ENCODE results near the gene TLCD1. TPM values are rescaled to one million over a fixed set of nuclear protein-coding genes. Genes with fewer than 3 reads are reported as not detected.

Gene TLCD1, protein sequence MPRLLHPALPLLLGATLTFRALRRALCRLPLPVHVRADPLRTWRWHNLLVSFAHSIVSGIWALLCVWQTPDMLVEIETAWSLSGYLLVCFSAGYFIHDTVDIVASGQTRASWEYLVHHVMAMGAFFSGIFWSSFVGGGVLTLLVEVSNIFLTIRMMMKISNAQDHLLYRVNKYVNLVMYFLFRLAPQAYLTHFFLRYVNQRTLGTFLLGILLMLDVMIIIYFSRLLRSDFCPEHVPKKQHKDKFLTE
- polyA plus RNA-seq (ENCODE audit: insufficient read length): 13.6 TPM
- long read RNA-seq, donor 1, partial matches to known transcripts: 0 of 5 reads
- long read RNA-seq, donor 1, other reads (novel, unspliced or antisense): 0 of 5 reads
- long read RNA-seq, donor 2, partial matches to known transcripts: 0 of 9 reads
- long read RNA-seq, donor 2, other reads (novel, unspliced or antisense): 0 of 9 reads
- long read RNA-seq, donor 3, partial matches to known transcripts: 0 of 4 reads
- long read RNA-seq, donor 3, other reads (novel, unspliced or antisense): 0 of 4 reads
- long read RNA-seq, donor 4: 0 reads
- long read RNA-seq, donor 5, partial matches to known transcripts: 0 of 5 reads
- long read RNA-seq, donor 5, other reads (novel, unspliced or antisense): 0 of 5 reads
- long read RNA-seq, donor 6, partial matches to known transcripts: 0 of 7 reads
- long read RNA-seq, donor 6, other reads (novel, unspliced or antisense): 0 of 7 reads
- long read RNA-seq, donor 7, partial matches to known transcripts: 0 of 3 reads
- long read RNA-seq, donor 7, other reads (novel, unspliced or antisense): 0 of 3 reads
- long read RNA-seq, donor 8, partial matches to known transcripts: 0 of 2 reads
- long read RNA-seq, donor 8, other reads (novel, unspliced or antisense): 0 of 2 reads

DNA sequence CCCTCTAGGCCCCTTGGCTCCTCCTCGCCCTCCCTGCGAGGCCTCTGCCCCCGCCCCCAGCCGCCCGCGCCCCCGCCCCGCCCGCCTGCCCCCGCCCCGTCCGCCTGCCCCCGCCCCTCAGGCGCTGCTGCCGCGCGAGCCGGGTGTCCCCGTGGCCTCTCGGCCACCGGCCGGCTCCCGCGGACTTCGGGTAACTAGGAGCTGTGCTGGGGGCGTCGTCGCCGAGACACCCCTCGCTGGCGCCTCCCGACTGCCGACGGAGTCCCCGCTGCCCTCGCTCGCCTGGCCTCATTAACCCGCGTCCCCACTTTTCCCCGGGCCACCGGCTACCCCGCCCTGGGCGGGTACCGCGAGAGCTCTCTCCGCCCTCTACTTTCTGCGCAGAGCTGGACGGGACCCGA lies at the start of gene TLCD1:
Gene TLCD1 (minus strand): TSS at position 8 of the 401 bp plus-strand sequence. CDS start 136 bp downstream, outside the sequence.
- peak; percentile 57 for DNase-seq

DNA sequence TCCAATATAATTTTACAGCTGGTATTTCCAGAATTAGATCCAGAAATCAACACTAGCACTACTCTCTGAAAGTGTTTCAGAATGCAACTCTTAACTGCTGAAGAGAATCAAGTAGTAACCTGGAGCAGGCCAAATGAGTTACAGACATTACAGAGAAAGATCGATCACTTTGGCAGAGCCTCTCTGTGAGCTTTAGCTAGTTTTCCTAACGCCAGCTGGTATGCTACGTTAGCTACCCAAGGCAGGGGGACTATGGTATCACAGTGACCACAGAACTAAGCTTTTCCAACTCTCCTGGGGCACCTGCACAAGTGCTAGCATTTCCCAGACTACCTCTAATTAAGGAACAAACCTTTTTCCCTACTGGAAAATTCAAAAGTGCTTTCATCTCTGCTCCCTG lies 48.2 kb upstream of the TLCD1 start:
- DNase-seq: no peak

DNA sequence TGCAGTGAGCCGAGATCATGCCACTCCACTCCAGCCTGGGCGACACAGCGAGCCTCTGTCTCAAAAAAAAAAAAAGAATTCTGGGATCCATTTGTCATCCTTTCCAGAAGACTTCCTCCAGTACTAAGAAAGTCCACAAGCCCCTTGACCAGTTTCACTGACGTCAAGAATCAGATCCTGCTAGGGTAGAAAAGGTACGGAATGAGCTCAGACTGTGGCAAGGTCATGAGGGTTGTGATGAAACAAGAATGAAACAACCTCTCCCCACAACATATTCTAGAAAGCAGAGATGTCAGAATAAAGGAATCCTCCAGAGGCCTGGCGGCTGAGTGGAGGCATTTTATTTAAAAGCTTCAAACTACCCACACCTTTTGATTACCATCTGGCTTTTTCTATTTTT lies 47.7 kb upstream of the TLCD1 start:
- no peak for DNase-seq

DNA sequence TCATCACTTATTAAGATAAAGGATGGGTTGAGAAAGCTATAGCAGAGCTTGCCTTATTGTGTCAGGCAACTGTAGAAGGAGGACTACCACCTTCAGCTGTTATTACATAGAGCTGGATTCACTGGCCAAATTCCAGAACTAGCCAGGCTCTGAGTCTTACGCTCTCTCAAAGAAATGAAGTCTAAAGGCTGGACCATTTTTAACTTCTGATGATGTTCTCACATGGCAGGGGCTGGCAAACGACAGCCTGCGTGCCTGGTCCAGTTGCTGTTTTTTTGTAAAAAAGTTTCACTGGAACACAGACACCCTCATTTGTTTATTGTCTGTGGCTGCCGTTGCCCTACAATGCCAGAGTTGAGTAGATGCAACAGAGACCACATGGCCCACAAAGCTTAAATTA lies 39.0 kb upstream of the TLCD1 start:
- DNase-seq: no peak

DNA sequence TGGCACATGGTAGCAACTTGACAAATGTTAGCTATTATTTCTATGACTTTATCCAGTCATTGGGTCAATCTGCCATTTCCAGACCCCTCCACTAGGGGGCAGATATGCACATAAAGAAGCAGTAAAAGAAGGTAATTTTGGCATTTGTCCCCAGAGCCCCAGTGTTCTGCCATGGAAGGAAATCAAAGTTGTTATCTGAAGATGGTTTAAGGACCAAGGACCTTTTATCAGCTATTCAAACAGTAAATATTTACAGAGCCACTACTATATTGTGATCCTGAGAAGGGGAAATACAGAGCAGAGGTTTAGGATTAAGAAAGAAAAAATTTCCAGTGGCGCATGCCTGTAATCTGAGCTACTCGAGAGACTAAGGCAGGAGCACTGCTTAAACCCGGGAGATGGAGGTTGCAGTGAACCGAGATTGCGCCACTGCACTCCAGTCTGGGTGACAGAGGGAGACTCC lies 37.8 kb upstream of the TLCD1 start:
- peak; percentile 64 for DNase-seq

DNA sequence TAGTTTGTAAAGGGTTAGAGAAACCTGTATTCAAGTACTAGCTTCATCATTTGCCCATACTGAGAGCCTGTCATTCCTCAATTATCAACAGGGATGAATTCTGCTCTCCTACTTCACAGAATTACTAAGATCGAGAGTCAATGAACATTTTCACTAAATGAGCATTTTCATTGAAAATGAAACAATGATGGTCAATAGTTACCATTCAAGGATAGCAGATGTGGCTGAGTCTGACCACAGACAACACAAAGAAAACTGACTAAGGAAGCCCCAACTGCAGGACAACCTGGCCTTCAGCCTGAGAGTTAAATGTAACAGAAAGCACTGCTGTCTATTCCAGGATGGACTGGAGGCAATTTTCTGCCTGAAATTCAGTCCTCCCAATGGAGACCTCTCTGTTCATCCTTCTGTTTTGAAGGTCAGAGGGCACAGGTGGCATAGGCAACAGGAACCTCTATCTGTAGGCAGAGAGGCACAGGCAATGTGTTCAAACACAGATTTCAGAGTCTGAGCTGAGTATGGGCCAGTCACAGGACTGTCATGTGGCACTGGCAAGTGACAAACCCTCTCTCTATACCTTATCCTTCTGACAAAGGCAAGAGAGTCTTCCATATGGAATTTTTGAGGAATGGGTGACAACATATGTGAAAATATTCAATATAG lies 37.2 kb upstream of the TLCD1 start:
- DNase-seq: no peak

DNA sequence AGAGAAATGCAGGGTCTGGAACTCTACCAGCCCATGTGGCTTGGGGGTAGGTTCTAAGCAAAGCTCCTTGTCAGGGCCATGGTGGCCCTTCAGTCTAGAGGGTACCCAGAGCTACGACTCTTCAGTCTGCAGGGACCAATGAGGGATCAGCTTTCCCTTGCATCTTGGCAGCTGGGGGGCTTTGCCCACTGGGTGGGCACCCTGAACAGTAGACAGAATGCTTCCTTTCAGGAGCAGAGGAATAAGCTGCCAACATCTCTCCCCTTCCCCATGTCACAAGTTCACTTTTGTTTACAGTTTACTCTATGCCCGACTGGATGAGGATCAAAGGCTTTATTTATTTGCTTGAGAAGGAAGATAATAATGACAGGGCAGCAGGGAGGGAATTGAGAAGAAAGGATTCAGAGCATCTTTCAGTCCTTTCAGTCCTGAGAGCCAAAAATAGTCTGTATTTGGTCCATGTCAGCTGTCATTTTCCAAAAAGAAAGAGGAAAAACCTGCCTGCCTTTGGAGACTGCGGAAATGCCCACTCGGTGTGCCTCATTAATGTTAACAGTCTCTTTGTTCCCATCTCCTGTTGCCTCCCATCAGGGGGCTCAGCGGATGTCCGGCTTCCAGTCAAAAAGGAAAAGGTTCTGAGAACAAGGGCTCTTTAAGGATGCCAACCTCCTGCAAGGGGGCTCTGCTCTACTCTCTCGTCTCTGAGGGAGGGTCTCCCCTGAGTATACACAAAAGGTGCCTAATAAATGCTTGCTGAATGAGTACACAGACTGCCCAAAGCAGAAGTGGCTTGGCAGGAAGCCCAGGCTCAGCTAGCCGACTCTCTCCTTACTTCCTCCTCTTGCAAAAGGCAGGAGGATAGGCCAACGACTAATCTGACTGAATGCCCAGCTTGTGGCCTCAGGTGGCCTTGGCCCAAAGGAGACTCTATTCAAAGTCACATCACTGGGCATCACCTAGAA lies 34.8 kb upstream of the TLCD1 start:
- no peak for DNase-seq

DNA sequence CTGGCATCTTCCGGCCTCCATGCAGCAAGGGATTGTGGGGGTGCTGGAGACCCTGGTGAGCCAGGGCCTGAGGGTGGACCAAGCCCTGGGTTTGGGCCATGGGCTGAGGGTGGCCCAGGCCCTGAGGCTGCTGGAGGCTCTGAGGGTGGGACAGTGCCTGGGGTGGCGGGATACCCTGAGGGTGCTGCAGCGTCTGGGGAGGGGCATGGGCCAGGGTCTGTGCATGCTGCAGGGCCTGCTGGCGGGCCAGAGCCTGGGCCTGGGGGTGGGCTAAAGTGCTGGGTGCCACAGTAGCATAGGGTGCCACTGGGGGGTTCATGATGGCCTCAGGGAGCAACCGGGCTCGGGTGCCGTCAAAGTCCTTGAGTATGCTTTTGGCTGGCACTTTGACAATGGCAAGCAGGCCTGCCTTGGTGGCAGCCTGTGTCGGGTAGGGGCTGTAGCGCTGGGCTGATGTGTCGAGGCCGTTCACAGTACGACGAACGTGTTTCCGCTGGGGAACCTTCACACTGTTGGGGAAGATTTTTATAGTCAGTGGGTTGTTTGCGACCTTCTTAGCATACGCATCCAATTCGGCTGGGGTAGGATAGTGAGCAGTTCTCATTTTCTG lies 33.3 kb upstream of the TLCD1 start:
- DNase-seq: no peak

DNA sequence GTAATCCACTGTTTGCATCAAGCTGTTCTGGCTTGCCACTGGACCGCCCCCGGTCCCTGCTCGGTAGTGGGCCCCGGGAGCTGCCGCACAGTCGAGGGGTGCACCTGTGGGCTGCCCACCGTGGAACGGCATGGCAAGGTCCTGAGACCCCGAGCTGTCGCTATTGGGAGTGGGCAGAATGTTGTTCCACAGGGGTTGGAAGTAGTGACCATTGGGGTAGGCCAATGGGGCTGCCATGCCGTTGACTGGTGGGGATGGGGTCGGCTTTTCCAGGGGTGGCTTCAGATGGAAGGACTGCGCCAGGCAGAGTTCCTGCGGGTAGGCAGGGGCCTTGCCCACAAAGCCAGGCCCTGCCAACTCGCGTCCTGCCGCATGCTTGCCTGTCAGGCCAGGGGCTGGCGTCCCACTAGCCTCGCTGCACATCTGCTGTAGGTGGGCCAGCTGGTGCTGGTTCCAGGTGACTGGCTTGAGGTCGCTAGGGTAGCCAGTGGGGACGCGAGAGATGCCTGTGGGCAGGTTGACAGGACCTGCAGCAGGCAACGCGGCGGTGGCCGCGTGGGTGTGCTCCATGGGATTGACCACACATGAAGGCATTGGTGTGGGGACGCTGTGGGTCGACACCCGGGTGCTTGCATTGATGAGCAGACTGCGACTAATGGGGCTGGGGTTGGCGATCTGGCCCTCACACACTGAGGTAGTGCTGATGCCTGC lies 32.5 kb upstream of the TLCD1 start:
- DNase-seq: no peak

DNA sequence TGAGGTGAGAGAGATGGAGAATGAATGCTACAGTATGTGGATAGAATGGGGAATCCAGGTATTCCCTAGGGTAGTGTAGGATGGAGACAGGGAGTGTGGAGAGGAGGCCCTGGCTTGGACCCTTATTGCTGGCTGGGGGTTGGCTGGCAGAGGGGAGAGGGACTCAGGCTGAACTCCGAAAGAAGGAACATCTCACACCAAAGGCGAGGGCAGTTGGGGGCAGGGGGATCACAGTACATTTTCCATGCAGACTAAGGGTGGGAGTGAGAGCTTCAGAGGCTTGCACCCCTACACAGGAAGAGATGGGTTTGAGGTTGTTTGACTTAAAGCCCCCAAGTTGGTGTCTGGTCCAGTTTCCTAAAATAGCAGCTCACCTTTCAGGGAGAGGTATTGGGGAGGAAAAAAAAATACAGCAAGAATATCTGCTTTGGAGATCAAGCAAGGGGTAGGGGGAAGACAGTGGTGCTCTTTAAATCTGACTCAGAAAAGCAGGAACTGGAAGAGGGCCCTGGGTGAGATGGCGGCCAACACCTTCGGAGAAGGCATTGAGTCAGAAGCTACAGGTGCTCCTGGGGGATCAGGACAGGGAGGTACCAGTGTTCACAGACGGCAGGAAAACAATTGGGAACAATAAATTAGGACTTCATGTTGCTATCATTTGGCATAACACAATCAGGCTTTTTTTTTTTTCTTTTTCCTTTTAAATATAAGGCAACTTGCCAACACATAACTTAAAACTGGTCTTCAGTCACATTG lies 30.2 kb upstream of the TLCD1 start:
- DNase-seq: no peak

DNA sequence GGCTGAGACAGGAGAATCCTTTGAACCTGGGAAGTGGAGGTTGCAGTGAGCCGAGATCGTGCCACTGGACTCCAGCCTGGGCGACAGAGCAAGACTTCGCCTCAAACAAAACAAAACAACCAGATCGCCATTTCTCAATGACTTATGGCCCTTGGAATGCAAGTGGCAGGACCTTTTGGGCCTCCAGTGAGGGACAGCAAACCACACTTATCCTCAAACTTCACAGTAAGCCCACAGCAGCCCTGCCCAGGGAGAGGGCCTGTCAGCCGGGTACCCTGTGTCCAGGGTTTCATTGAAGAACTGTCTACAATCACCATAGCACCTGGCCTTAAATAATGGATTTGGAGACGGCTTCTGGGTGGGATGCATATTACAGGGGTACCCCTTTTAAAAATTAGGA lies 29.5 kb upstream of the TLCD1 start:
- DNase-seq: no peak

DNA sequence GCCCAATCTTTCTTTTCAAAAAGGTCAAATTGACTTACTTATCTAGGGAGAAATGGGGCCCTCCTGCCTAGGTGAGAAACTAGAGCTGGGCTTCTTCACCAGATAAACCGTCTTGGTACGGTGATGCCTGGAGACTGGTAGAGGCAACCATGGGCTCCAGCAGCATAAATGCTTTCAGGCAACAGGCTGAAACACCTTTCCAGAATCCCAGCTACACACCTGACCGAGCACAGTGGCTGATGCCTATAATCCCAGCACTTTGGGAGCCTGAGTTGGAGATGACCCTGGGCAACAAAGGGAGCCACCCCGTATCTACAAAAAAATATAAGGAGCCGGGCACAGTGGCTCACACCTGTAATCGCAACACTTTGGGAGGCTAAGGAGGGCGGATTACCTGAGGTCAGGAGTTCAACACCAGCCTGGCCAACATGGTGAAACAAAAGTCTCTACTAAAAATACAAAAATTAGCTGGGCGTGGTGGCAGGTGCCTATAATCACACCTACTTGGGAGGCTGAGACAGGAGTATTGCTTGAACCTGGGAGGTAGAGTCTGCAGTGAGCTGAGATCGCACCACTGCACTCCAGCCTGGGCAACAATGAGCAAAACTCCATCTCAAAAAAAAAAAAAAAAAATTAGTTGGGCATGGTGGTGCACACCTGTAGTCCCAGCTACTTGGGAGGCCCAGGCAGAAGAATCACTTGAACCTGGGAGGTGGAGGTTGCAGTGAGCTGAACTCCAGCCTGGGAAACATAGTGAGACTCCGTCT lies 25.8 kb upstream of the TLCD1 start:
- DNase-seq: no peak

DNA sequence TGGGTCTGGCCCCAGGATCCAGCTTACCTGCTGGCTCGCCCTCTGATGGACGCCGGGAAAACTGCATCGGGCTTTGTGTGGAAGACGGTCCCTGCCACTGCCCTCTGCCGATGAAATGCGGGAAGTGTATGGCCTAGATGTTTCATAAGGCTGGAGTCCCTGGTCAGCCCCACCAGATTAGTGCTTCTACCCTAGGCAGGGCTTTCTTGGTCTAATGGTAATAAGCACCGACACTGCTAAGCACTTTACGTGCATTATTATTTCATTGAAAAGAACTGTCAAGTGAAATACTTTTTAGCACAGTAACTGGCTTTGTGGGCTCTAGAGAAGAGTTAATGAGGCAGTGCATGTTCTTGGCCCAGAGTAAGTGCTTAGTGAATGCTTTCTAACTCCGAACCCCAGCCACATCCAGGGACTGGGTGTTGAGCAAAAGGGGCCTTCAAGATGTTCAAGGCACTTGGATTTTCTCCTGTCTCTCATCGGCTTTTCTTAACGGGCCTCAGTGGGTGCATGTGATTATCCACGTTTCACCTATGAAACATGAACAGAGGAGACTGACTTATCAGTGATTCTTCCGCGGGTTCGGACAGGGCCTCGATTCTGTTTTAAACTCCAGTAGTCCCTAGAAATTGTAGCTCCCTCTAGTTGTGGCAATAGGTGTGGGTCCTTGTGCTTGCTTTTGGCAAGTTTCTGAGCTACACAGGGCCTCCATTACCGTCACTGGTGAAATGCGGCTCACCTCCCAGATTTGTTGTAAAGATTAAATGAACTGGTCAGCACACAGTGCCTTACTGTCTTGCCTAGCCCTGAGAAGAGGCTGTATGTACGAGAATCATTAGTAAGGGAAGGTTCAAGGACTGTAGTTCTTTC lies 24.4 kb upstream of the TLCD1 start:
- peak; percentile 91 for DNase-seq

DNA sequence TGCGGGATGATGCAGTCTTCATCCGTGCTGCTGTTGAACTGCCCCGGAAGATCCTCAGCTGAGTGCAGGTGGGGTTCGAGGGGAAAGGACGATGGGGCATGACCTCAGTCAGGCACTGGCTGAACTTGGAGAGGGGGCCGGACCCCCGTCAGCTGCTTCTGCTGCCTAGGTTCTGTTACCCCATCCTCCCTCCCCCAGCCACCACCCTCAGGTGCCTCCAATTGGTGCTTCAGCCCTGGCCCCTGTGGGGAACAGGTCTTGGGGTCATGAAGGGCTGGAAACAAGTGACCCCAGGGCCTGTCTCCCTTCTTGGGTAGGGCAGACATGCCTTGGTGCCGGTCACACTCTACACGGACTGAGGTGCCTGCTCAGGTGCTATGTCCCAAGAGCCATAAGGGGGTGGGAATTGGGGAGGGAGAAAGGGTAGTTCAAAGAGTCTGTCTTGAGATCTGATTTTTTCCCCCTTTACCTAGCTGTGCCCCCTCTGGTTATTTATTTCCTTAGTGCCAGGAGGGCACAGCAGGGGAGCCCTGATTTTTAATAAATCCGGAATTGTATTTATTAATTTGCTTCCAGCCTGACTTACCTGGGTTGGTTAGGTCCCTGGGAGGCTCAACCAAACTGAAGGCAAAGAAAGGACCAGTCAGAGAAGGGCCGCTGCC lies 23.6 kb upstream of the TLCD1 start:
- DNase-seq: no peak

DNA sequence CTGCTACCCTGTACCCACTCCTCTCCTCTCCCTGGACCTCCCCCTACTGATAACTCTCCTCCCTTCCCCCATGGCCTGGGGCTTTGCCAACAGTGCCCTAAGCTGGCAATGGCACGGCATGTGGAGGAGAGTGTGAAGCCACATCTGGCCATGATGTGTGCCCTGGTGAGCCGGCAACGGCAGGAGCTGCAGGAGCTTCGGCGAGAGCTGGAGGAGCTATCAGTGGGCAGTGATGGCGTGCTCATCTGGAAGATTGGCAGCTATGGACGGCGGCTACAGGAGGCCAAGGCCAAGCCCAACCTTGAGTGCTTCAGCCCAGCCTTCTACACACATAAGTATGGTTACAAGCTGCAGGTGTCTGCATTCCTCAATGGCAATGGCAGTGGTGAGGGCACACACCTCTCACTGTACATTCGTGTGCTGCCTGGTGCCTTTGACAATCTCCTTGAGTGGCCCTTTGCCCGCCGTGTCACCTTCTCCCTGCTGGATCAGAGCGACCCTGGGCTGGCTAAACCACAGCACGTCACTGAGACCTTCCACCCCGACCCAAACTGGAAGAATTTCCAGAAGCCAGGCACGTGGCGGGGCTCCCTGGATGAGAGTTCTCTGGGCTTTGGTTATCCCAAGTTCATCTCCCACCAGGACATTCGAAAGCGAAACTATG lies 23.0 kb upstream of the TLCD1 start:
- DNase-seq: no peak
